Esophagus squamous epithelium (tissue), 4 donors: ENCODE measurements around the gene HCRTR2.

Experiments
- POLR2A ChIP-seq, 4 donors: fragments of 450-650 bp; IDR thresholded peaks; one replicate each; pipeline ENCODE4 v1.6.1; 2017; ENCODE audit warnings: antibody characterized with exemption in 4 of 4, mild to moderate bottlenecking in 4 of 4, moderate library complexity in 3 of 4
- TF ChIP-seq, protein P1 (sequence below), 6 experiments: fragments of 450-650 bp in 4 of 6; fragments of 200-600 bp in 2 of 6; sonication (generic) in 2 of 6; IDR thresholded peaks; one replicate each; pipeline ENCODE4 v1.5.1; 2016 to 2019; ENCODE audit warnings: antibody characterized with exemption in 6 of 6, mild to moderate bottlenecking in 4 of 6, moderate library complexity in 4 of 6

DNA sequence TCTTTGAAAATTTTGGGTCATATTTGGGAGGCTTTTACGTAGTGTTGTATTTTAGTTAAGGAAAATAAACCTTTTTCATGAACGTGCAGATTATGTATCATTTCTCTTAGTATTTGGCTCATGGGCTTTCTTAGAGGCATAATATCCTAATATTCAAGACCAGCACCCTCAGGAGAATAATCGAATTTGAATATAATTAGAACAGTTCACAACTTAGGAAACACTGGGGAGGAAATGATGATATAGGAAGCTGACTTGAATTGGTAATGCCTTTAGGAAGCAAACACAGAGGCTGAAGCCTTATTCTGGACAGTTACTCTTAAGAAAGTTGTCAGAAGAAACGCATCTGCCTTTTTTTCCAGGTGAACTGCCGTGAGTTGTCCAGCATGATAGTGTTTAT is 152.9 kb downstream of the HCRTR2 start, which contains the start of gene GFRAL:
- no peak for TF ChIP-seq POLR2A (IDR thresholded peaks at IDR 0.05)
- TF ChIP-seq, protein P1, sequence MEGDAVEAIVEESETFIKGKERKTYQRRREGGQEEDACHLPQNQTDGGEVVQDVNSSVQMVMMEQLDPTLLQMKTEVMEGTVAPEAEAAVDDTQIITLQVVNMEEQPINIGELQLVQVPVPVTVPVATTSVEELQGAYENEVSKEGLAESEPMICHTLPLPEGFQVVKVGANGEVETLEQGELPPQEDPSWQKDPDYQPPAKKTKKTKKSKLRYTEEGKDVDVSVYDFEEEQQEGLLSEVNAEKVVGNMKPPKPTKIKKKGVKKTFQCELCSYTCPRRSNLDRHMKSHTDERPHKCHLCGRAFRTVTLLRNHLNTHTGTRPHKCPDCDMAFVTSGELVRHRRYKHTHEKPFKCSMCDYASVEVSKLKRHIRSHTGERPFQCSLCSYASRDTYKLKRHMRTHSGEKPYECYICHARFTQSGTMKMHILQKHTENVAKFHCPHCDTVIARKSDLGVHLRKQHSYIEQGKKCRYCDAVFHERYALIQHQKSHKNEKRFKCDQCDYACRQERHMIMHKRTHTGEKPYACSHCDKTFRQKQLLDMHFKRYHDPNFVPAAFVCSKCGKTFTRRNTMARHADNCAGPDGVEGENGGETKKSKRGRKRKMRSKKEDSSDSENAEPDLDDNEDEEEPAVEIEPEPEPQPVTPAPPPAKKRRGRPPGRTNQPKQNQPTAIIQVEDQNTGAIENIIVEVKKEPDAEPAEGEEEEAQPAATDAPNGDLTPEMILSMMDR (IDR thresholded peaks at IDR 0.05), result no peak
